CD14-positive monocyte (primary cell): ENCODE measurements around the gene HECTD4. TPM values are rescaled to one million over a fixed set of nuclear protein-coding genes. Genes with fewer than 3 reads are reported as not detected.

Source experiments
- DNase-seq, 3 donors: peaks; one replicate each; pipeline ENCODE4 v3.0.0-alpha.2; 2011 to 2022
- H2AFZ ChIP-seq: 2 replicates; pipeline ENCODE4 v1.6.0; 2012; ENCODE audit warnings: mild to moderate bottlenecking, low read depth, low read length, inconsistent platforms; ENCODE audit not compliant: insufficient read depth, poor library complexity, severe bottlenecking
- H3K27ac ChIP-seq, 2 donors: 1 replicate in 1 of 2; 2 replicates in 1 of 2; pipeline ENCODE4 v1.5.1; 2012 to 2013; ENCODE audit warnings: low read length in 2 of 2, control low read depth in 1 of 2, inconsistent platforms in 1 of 2, low read depth in 1 of 2, mild to moderate bottlenecking in 1 of 2
- H3K27me3 ChIP-seq, 2 donors: one replicate each; pipeline versions ENCODE4 v1.6.0 to v1.6.1; 2011 to 2013; ENCODE audit warnings: low read length in 2 of 2; ENCODE audit not compliant: control insufficient read depth in 2 of 2, insufficient read depth in 2 of 2
- H3K36me3 ChIP-seq, 2 donors: replicated peaks in 1 of 2; 1 replicate in 1 of 2; 2 replicates in 1 of 2; pipeline versions ENCODE4 v1.5.1 to v1.6.1; 2012 to 2013; ENCODE audit warnings: low read length in 2 of 2, control low read depth in 1 of 2, inconsistent platforms in 1 of 2, mild to moderate bottlenecking in 1 of 2; ENCODE audit not compliant: insufficient read depth in 2 of 2, control insufficient read depth in 1 of 2
- H3K4me1 ChIP-seq, 2 donors: 1 replicate in 1 of 2; 2 replicates in 1 of 2; pipeline versions ENCODE4 v1.5.1 to v1.6.1; 2012 to 2013; ENCODE audit warnings: low read length in 2 of 2, control low read depth in 1 of 2, inconsistent platforms in 1 of 2, mild to moderate bottlenecking in 1 of 2, moderate library complexity in 1 of 2; ENCODE audit not compliant: insufficient read depth in 2 of 2, control insufficient read depth in 1 of 2
- H3K4me2 ChIP-seq: replicated peaks from 2 replicates; pipeline ENCODE3; 2012; ENCODE audit warnings: low read length, moderate library complexity, mild to moderate bottlenecking; ENCODE audit not compliant: poor library complexity, severe bottlenecking; ENCODE audit errors: extremely low read depth
- H3K4me3 ChIP-seq, 3 experiments: fragments of 200-600 bp in 1 of 3; sonication (generic) in 1 of 3; replicated peaks in 1 of 3; 1 replicate in 2 of 3; 2 replicates in 1 of 3; pipeline ENCODE4 v1.5.1; 2011 to 2013; ENCODE audit warnings: low read length in 3 of 3, mild to moderate bottlenecking in 3 of 3, control low read depth in 2 of 3, low read depth in 2 of 3, inconsistent platforms in 1 of 3, moderate library complexity in 1 of 3
- H3K79me2 ChIP-seq: 2 replicates; pipeline ENCODE4 v1.6.0; 2012; ENCODE audit warnings: mild to moderate bottlenecking, control low read depth, inconsistent platforms, low read length, moderate library complexity; ENCODE audit not compliant: insufficient read depth
- H3K9ac ChIP-seq: 2 replicates; pipeline ENCODE4 v1.6.0; 2017; ENCODE audit warnings: low read length, mild to moderate bottlenecking; ENCODE audit not compliant: insufficient read depth, poor library complexity, severe bottlenecking
- H3K9me3 ChIP-seq, 2 donors: replicated peaks in 1 of 2; 1 replicate in 1 of 2; 2 replicates in 1 of 2; pipeline versions ENCODE4 v1.5.1 to v1.6.1; 2012 to 2013; ENCODE audit warnings: low read length in 2 of 2, control low read depth in 1 of 2; ENCODE audit not compliant: control insufficient read depth in 1 of 2, insufficient read depth in 1 of 2
- H4K20me1 ChIP-seq: 2 replicates; pipeline ENCODE4 v1.6.0; 2012; ENCODE audit warnings: mild to moderate bottlenecking, low read length, control low read depth, moderate library complexity; ENCODE audit not compliant: insufficient read depth
- H3K27ac Mint-ChIP-seq, 7 donors: one replicate each; pipeline ENCODE4 v1.8.0; 2020; ENCODE audit warnings: mild to moderate bottlenecking in 7 of 7, mixed read lengths in 7 of 7, moderate library complexity in 6 of 7, inconsistent platforms in 2 of 7
- H3K27me3 Mint-ChIP-seq, 3 donors: one replicate each; pipeline ENCODE4 v1.8.0; 2021 to 2022; ENCODE audit warnings: low read depth in 3 of 3, mild to moderate bottlenecking in 3 of 3, mixed read lengths in 3 of 3, moderate library complexity in 3 of 3, inconsistent platforms in 1 of 3
- H3K36me3 Mint-ChIP-seq, 2 donors: one replicate each; pipeline ENCODE4 v1.8.0; 2020; ENCODE audit warnings: mixed read lengths in 2 of 2, inconsistent platforms in 1 of 2, mild to moderate bottlenecking in 1 of 2
- H3K4me1 Mint-ChIP-seq: one replicate; pipeline ENCODE4 v1.8.0; 2020; ENCODE audit warnings: mild to moderate bottlenecking, mixed read lengths
- H3K4me3 Mint-ChIP-seq, 2 donors: one replicate each; pipeline ENCODE4 v1.8.0; 2020; ENCODE audit warnings: mild to moderate bottlenecking in 2 of 2, mixed read lengths in 2 of 2, moderate library complexity in 1 of 2
- H3K9me3 Mint-ChIP-seq, 7 donors: one replicate each; pipeline ENCODE4 v1.8.0; 2020 to 2022; ENCODE audit warnings: mixed read lengths in 7 of 7, mild to moderate bottlenecking in 6 of 7, moderate library complexity in 6 of 7, inconsistent platforms in 2 of 7
- WGBS: methylation state at CpG from one replicate; pipeline ENCODE4 v1.1.5; 2013; ENCODE audit warnings: missing lambda C conversion rate; ENCODE audit not compliant: insufficient coverage; 5-methylcytosine and 5-hydroxymethylcytosine counted together
- intact Hi-C, 2 donors: fragments of 100-400 bp; cut with micrococcal nuclease; formaldehyde crosslinking; loops; one replicate each; pipeline versions ENCODE4 v1.15.0 to v1.15.1; 2023
- polyA plus RNA-seq, 3 donors: library from polyadenylated mRNA; depleted of rRNA in 1 of 3; unstranded in 2 of 3; stranded (reverse) in 1 of 3; fragments of 300-500 nt in 2 of 3; fragments of >200 nt in 1 of 3; fragmentation: Illumina TruSeq in 2 of 3; gene quantifications; 1 replicate in 2 of 3; 2 replicates in 1 of 3; pipeline ENCODE4 v1.2.3, GENCODE V29; 2012 to 2021
- TF ChIP-seq, protein P1 (sequence below): fragments of 200-600 bp; IDR thresholded peaks from one replicate; pipeline ENCODE4 v1.8.0; 2022; ENCODE audit warnings: antibody characterized with exemption, mild to moderate bottlenecking

The HECTD4 gene
- polyA plus RNA-seq, 3 donors = 0.73 to 18.3 (median 2.4) TPM

DNA sequence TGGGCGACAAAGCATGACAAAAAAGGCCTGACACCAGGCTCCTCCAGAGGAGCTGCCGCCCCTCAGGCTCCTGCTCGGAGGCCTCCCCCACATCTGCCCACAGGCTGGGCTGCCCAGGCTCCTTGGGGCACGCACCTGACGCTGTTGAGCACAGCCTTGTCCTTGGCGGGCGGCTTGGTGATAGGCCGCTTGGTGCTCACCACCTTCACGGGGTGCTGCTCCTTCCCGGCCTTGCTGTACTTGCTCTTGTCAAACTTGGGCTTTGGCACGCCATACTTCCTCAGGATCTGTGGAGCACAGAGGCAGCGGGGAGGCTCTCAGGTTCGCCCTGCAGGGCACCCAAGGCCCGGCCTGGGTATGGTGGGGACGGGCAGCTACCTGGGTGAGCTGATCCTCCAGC lies 203.4 kb downstream of the HECTD4 start:
- Mint-ChIP-seq H3K4me1 (no peaks in the 10 kb centered on the region), H3K27me3 (peaks cover 0 to 1% (median 0%) of the 10 kb centered on the region in 3 donors), H3K36me3 (peaks cover 65 to 94% of the 10 kb centered on the region in 2 donors), H3K4me3 (no peak overlapping the region), H3K27ac (no peak overlapping the region), H3K9me3 (peaks cover 0 to 6% (median 0%) of the 10 kb centered on the region in 7 donors)
- H3K4me1 ChIP-seq = no peaks in the 10 kb centered on the region
- H3K27me3 ChIP-seq = no peaks in the 10 kb centered on the region
- no peak overlapping the region for H3K9ac ChIP-seq
- H3K4me3 ChIP-seq = no peak overlapping the region
- no peak for DNase-seq
- H2AFZ ChIP-seq = no peak overlapping the region
- no peaks in the 10 kb centered on the region for H3K9me3 ChIP-seq
- no peak overlapping the region for H3K4me2 ChIP-seq
- 98% methylated on average over 14 of the region's 15 CpGs for WGBS
- no peak overlapping the region for H3K27ac ChIP-seq
- peaks cover 65 to 88% of the 10 kb centered on the region in 2 donors for H3K36me3 ChIP-seq
- intact Hi-C loops = no loop called here
- TF ChIP-seq, protein P1, sequence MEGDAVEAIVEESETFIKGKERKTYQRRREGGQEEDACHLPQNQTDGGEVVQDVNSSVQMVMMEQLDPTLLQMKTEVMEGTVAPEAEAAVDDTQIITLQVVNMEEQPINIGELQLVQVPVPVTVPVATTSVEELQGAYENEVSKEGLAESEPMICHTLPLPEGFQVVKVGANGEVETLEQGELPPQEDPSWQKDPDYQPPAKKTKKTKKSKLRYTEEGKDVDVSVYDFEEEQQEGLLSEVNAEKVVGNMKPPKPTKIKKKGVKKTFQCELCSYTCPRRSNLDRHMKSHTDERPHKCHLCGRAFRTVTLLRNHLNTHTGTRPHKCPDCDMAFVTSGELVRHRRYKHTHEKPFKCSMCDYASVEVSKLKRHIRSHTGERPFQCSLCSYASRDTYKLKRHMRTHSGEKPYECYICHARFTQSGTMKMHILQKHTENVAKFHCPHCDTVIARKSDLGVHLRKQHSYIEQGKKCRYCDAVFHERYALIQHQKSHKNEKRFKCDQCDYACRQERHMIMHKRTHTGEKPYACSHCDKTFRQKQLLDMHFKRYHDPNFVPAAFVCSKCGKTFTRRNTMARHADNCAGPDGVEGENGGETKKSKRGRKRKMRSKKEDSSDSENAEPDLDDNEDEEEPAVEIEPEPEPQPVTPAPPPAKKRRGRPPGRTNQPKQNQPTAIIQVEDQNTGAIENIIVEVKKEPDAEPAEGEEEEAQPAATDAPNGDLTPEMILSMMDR = no peak
- H3K79me2 ChIP-seq = no peaks in the 10 kb centered on the region
- no peaks in the 10 kb centered on the region for H4K20me1 ChIP-seq

DNA sequence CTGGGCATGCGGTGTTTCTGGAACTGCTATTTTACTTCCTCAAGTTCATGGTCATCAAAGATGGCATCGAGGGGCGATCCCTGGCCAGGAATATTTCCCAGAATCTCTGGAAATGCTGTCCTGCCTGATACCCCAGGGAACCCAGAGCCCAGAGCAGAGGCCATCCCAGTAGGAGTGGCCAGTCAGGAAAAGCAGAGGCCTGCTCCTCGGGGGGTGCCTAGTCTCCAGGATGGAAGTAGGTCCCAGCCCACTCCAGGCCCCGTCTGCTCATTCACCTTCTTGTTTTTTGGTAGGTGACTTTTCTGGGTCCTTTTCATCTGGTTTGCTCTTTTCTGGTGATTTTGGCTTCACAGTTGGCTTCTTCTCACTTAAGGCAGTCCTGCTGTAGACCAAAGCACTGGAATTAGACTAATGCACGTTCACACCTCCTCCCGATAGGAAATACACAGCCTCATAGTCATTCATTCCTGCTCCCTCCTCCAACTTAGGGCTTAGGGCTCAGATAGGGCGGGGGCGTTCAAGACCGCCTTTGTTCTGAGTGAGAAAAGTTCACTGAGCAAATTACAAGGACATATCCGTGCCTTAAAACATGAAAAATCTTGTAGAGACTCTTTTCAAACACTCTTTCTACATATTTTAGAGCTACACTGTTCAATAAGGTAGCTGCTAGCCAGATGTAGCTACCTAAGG lies 205.8 kb downstream of the HECTD4 start:
- no peak overlapping the region for H3K4me3 Mint-ChIP-seq
- Histone ChIP-seq H3K4me2 (no peak overlapping the region), H2AFZ (no peak overlapping the region), H3K4me1 (no peaks in the 10 kb centered on the region), H4K20me1 (no peaks in the 10 kb centered on the region), H3K27ac (no peak overlapping the region), H3K36me3 (peaks cover 61 to 88% of the 10 kb centered on the region in 2 donors), H3K4me3 (no peak overlapping the region), H3K27me3 (no peaks in the 10 kb centered on the region), H3K79me2 (no peaks in the 10 kb centered on the region), H3K9me3 (no peaks in the 10 kb centered on the region), H3K9ac (no peak overlapping the region)
- TF ChIP-seq, protein P1 = no peak
- H3K27me3 Mint-ChIP-seq = peaks cover 0 to 1% (median 0%) of the 10 kb centered on the region in 3 donors
- peaks cover 67 to 87% of the 10 kb centered on the region in 2 donors for H3K36me3 Mint-ChIP-seq
- intact Hi-C loops = no loop called here
- H3K4me1 Mint-ChIP-seq = no peaks in the 10 kb centered on the region
- H3K27ac Mint-ChIP-seq = no peak overlapping the region
- 98% methylated on average over 5 of the region's 11 CpGs for WGBS
- no peak for DNase-seq
- H3K9me3 Mint-ChIP-seq = peaks cover 0 to 6% (median 2%) of the 10 kb centered on the region in 7 donors
